HepG2 (cell line): Measurements from ENCODE around the gene ESF1. TPM values are rescaled to one million over a fixed set of nuclear protein-coding genes. Genes with fewer than 3 reads are reported as not detected.

Experiments used
- ATF7-NPFF ChIP-seq: sonication (generic); formaldehyde crosslinking; IDR thresholded peaks from 2 replicates; pipeline ENCODE4 v1.8.1; 2023; ENCODE audit warnings: mild to moderate bottlenecking, low read depth, missing genetic modification reagents, moderate library complexity
- CEBPG ChIP-seq: IDR thresholded peaks from 2 replicates; pipeline ENCODE4 v1.6.1; 2016
- FOXO1 ChIP-seq: sonication (generic); formaldehyde crosslinking; IDR thresholded peaks from 2 replicates; pipeline ENCODE4 v1.4.0; 2020; ENCODE audit warnings: missing genetic modification reagents
- GATA4 ChIP-seq: sonication (generic); IDR thresholded peaks from 2 replicates; pipeline ENCODE4 v1.6.1; 2016; ENCODE audit warnings: antibody characterized with exemption, low read depth, borderline replicate concordance
- HDAC2 ChIP-seq: sonication (generic); formaldehyde crosslinking; IDR thresholded peaks from 2 replicates; pipeline ENCODE4 v1.4.0; 2020; ENCODE audit warnings: missing genetic modification reagents
- MAFF ChIP-seq: IDR thresholded peaks from 2 replicates; pipeline ENCODE4 v1.6.1; 2011; ENCODE audit warnings: low read depth, low read length, improper control_type of control experiment
- MED1 ChIP-seq: sonication (generic); formaldehyde crosslinking; IDR thresholded peaks from 2 replicates; pipeline ENCODE4 v1.4.0; 2020; ENCODE audit warnings: missing genetic modification reagents
- PHF20 ChIP-seq: sonication (generic); formaldehyde crosslinking; IDR thresholded peaks from 2 replicates; pipeline ENCODE4 v1.5.0; 2020; ENCODE audit warnings: mild to moderate bottlenecking, missing genetic modification reagents
- ZNF143 ChIP-seq: sonication (generic); formaldehyde crosslinking; IDR thresholded peaks from 2 replicates; pipeline ENCODE4 v1.4.0; 2020; ENCODE audit warnings: missing genetic modification reagents
- ZNF205 ChIP-seq: IDR thresholded peaks from 2 replicates; pipeline ENCODE4 v1.6.1; 2018; ENCODE audit warnings: missing biosample characterization, missing genetic modification reagents
- ZNF543 ChIP-seq: sonication (generic); formaldehyde crosslinking; IDR thresholded peaks from 2 replicates; pipeline ENCODE4 v1.4.0; 2020; ENCODE audit warnings: mild to moderate bottlenecking, missing genetic modification reagents
- ZNF703 ChIP-seq: sonication (generic); formaldehyde crosslinking; IDR thresholded peaks from 2 replicates; pipeline ENCODE4 v1.5.1; 2020; ENCODE audit warnings: missing genetic modification reagents, mild to moderate bottlenecking, moderate library complexity, borderline replicate concordance
- ZSCAN29 ChIP-seq: sonication (generic); formaldehyde crosslinking; conservative IDR thresholded peaks from 2 replicates; pipeline ENCODE4 v1.4.0; 2020; ENCODE audit warnings: mild to moderate bottlenecking, missing genetic modification reagents
- polyA plus RNA-seq, 8 experiments: library from polyadenylated mRNA; depleted of rRNA in 3 of 8; stranded (reverse) in 7 of 8; unstranded in 1 of 8; fragments of >200 nt; fragmentation: Illumina TruSeq in 4 of 8; extraction: Trizol in 4 of 8; gene quantifications; 2 replicates each; pipeline versions ENCODE4 v1.2.1 to v1.2.3, GENCODE V29; 2011 to 2016; ENCODE audit warnings: low read depth in 4 of 8, missing spikeins in 1 of 8, mixed read lengths in 1 of 8; ENCODE audit not compliant: insufficient read depth in 1 of 8
- total RNA-seq, 5 experiments: library from RNA; depleted of rRNA; stranded (reverse); fragments of >200 nt; fragmentation: Illumina TruSeq; extraction: Trizol; gene quantifications; 2 replicates each; pipeline ENCODE4 v1.2.3, GENCODE V29; 2016; ENCODE audit warnings: low read depth in 1 of 5
- TF ChIP-seq, protein P1 (sequence below): sonication (generic); formaldehyde crosslinking; IDR thresholded peaks from 2 replicates; pipeline ENCODE4 v1.4.0; 2020; ENCODE audit warnings: mild to moderate bottlenecking, missing genetic modification reagents, borderline replicate concordance
- TF ChIP-seq, protein P2 (sequence below): sonication (generic); formaldehyde crosslinking; IDR thresholded peaks from 2 replicates; pipeline ENCODE4 v1.5.1; 2020; ENCODE audit warnings: mild to moderate bottlenecking, missing genetic modification reagents, borderline replicate concordance
- TF ChIP-seq, protein P3 (sequence below): sonication (generic); formaldehyde crosslinking; IDR thresholded peaks from 2 replicates; pipeline ENCODE4 v1.5.0; 2020; ENCODE audit warnings: missing genetic modification reagents

Gene ESF1
- total and polyA plus RNA-seq, 2 of the 13 experiments (the other 11 are each of a cell fraction or from before 2014, with no cell fraction given): 7.3 to 66.9 TPM

DNA sequence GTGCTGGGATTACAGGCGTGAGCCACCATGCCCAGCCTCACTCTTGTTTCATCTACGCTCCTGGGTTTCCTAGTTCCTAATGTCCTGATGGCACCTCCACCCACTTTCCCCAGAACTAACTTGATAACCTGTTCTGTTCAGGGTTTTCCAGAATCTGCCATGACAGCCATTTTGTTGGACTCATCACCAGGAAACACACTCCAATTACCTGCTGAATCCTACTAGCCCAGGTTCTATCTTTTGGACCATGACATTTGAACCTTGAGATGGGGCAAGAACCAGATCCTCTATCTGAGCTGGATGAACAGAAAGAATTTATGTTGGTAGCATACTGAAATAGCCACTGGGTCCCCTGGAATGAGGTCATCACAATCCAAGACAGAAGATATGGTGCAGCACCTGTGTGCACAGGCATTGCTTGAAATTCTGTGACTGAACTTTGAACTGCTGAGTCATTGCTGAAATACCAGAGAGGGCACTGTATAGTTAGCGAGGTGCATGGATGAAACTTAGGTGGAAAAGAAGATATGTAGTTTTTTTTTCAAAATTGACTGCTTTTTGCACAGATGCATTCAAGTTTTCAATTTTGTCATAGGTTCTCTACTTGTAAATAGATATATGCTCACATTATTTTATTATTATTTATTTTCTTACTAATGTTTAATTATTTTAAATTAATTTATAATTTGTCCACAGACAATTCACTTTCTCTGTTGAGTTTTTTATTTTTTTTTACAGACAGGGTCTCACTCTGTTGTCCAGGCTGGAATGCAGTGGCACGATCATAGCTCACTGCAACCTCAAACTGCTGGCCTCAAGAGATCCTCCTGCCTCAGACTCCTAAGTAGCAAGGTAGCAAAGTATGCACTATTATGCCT is 103.2 kb downstream of the ESF1 start (continued):
- TF ChIP-seq, protein P1, sequence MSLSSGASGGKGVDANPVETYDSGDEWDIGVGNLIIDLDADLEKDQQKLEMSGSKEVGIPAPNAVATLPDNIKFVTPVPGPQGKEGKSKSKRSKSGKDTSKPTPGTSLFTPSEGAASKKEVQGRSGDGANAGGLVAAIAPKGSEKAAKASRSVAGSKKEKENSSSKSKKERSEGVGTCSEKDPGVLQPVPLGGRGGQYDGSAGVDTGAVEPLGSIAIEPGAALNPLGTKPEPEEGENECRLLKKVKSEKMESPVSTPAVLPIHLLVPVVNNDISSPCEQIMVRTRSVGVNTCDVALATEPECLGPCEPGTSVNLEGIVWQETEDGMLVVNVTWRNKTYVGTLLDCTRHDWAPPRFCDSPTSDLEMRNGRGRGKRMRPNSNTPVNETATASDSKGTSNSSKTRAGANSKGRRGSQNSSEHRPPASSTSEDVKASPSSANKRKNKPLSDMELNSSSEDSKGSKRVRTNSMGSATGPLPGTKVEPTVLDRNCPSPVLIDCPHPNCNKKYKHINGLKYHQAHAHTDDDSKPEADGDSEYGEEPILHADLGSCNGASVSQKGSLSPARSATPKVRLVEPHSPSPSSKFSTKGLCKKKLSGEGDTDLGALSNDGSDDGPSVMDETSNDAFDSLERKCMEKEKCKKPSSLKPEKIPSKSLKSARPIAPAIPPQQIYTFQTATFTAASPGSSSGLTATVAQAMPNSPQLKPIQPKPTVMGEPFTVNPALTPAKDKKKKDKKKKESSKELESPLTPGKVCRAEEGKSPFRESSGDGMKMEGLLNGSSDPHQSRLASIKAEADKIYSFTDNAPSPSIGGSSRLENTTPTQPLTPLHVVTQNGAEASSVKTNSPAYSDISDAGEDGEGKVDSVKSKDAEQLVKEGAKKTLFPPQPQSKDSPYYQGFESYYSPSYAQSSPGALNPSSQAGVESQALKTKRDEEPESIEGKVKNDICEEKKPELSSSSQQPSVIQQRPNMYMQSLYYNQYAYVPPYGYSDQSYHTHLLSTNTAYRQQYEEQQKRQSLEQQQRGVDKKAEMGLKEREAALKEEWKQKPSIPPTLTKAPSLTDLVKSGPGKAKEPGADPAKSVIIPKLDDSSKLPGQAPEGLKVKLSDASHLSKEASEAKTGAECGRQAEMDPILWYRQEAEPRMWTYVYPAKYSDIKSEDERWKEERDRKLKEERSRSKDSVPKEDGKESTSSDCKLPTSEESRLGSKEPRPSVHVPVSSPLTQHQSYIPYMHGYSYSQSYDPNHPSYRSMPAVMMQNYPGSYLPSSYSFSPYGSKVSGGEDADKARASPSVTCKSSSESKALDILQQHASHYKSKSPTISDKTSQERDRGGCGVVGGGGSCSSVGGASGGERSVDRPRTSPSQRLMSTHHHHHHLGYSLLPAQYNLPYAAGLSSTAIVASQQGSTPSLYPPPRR: no peak
- TF ChIP-seq ZNF205: peak; percentile 72; the same call in 1 of the 2 replicates
- 0 out of 2 replicates have a peak, but pooled peaks have one; percentile 10 for TF ChIP-seq PHF20
- peak; percentile 85 for TF ChIP-seq MED1 (CRISPR knock-in tag)
- TF ChIP-seq MAFF: peak; percentile 95
- TF ChIP-seq ZNF703 (CRISPR knock-in tag): no peak
- TF ChIP-seq, protein P2, sequence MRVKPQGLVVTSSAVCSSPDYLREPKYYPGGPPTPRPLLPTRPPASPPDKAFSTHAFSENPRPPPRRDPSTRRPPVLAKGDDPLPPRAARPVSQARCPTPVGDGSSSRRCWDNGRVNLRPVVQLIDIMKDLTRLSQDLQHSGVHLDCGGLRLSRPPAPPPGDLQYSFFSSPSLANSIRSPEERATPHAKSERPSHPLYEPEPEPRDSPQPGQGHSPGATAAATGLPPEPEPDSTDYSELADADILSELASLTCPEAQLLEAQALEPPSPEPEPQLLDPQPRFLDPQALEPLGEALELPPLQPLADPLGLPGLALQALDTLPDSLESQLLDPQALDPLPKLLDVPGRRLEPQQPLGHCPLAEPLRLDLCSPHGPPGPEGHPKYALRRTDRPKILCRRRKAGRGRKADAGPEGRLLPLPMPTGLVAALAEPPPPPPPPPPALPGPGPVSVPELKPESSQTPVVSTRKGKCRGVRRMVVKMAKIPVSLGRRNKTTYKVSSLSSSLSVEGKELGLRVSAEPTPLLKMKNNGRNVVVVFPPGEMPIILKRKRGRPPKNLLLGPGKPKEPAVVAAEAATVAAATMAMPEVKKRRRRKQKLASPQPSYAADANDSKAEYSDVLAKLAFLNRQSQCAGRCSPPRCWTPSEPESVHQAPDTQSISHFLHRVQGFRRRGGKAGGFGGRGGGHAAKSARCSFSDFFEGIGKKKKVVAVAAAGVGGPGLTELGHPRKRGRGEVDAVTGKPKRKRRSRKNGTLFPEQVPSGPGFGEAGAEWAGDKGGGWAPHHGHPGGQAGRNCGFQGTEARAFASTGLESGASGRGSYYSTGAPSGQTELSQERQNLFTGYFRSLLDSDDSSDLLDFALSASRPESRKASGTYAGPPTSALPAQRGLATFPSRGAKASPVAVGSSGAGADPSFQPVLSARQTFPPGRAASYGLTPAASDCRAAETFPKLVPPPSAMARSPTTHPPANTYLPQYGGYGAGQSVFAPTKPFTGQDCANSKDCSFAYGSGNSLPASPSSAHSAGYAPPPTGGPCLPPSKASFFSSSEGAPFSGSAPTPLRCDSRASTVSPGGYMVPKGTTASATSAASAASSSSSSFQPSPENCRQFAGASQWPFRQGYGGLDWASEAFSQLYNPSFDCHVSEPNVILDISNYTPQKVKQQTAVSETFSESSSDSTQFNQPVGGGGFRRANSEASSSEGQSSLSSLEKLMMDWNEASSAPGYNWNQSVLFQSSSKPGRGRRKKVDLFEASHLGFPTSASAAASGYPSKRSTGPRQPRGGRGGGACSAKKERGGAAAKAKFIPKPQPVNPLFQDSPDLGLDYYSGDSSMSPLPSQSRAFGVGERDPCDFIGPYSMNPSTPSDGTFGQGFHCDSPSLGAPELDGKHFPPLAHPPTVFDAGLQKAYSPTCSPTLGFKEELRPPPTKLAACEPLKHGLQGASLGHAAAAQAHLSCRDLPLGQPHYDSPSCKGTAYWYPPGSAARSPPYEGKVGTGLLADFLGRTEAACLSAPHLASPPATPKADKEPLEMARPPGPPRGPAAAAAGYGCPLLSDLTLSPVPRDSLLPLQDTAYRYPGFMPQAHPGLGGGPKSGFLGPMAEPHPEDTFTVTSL (CRISPR knock-in tag): peak; percentile 96
- peak; percentile 87 for TF ChIP-seq HDAC2 (CRISPR knock-in tag)
- TF ChIP-seq FOXO1: peak; percentile 54; the same call in 1 of the 2 replicates
- no peak for TF ChIP-seq ZSCAN29 (CRISPR knock-in tag)
- no peak for TF ChIP-seq ZNF143 (CRISPR knock-in tag)
- TF ChIP-seq, protein P3, sequence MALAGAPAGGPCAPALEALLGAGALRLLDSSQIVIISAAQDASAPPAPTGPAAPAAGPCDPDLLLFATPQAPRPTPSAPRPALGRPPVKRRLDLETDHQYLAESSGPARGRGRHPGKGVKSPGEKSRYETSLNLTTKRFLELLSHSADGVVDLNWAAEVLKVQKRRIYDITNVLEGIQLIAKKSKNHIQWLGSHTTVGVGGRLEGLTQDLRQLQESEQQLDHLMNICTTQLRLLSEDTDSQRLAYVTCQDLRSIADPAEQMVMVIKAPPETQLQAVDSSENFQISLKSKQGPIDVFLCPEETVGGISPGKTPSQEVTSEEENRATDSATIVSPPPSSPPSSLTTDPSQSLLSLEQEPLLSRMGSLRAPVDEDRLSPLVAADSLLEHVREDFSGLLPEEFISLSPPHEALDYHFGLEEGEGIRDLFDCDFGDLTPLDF (CRISPR knock-in tag): no peak
- TF ChIP-seq CEBPG: peak; percentile 86
- TF ChIP-seq ZNF543 (CRISPR knock-in tag): no peak
- TF ChIP-seq ATF7-NPFF: peak; percentile 61; the same call in 1 of the 2 replicates
- TF ChIP-seq GATA4: no peak
